ENCODE results near the gene GNAT3. TPM values are rescaled to one million over a fixed set of nuclear protein-coding genes. Genes with fewer than 3 reads are reported as not detected.

Gene GNAT3
- total RNA-seq, 2 experiments from 2014 or later, result not detected

- intact Hi-C loops (cut with DNase I, micrococcal nuclease), result no loop called here
- ChIA-PET CTCF (no interaction called here), POLR2A (no interaction called here)
- ATAC-seq (ENCODE audit: poor library complexity) (no peak), DNase-seq (no peak)
- Mint-ChIP-seq H3K36me3 (ENCODE audit: low read depth) (no peaks in the 10 kb centered on the region), H3K4me1 (ENCODE audit: low read depth) (no peaks in the 10 kb centered on the region), H3K9me3 (no peaks in the 10 kb centered on the region), H3K27ac (no peak overlapping the region), H3K27me3 (no peaks in the 10 kb centered on the region), H3K4me3 (no peak overlapping the region)
- no peak for TF ChIP-seq CTCF (IDR thresholded peaks at IDR 0.05)
- peaks cover 0 to 10% of the 10 kb centered on the region in 2 experiments for H3K9me3 ChIP-seq (ENCODE audit: control insufficient read depth in 1 of 2, insufficient read depth in 1 of 2, low read length in 2 of 2)
- H3K4me1 ChIP-seq (ENCODE audit: insufficient read depth, low read length), result no peaks in the 10 kb centered on the region
- H3K36me3 ChIP-seq (ENCODE audit: insufficient read depth, low read length), result no peaks in the 10 kb centered on the region
- no peak overlapping the region for H3K27ac ChIP-seq (ENCODE audit: low read depth in 1 of 2, low read length in 2 of 2)
- no peaks in the 10 kb centered on the region for H3K27me3 ChIP-seq (ENCODE audit: control insufficient read depth in 1 of 2, insufficient read depth in 2 of 2, low read length in 2 of 2)
- H3K4me3 ChIP-seq (ENCODE audit: low read length), result no peak overlapping the region
Measured at GRCh38 chr7:80524693-80525092, 12.8 kb upstream of the GNAT3 start.

DNA sequence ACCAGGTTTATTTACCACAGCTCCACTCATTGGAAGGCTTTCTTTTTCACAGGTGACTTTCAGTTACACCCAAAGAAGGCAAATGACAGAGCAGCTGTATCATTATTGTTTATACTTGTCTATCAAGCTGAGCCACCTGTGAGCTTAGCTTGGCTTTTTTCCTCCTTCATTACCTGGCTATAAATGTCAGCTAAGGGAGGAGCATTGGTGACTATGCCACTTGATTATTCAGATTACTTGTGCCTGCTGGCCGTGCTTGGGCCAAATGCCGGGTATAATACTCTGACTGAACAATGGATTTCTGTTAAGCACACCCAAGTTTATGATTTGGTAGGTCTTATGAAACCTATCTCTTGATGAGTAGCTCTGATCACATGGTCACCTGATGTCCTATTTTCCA is 9.9 kb upstream of the GNAT3 start:
- Mint-ChIP-seq H3K9me3 (no peaks in the 10 kb centered on the region), H3K36me3 (ENCODE audit: low read depth) (no peaks in the 10 kb centered on the region), H3K4me1 (ENCODE audit: low read depth) (no peaks in the 10 kb centered on the region), H3K4me3 (no peak overlapping the region), H3K27ac (no peak overlapping the region), H3K27me3 (no peaks in the 10 kb centered on the region)
- ATAC-seq (ENCODE audit: poor library complexity) (no peak), DNase-seq (no peak)
- ChIA-PET CTCF (no interaction called here), POLR2A (no interaction called here)
- H3K36me3 ChIP-seq (ENCODE audit: insufficient read depth, low read length), result no peaks in the 10 kb centered on the region
- no peaks in the 10 kb centered on the region for H3K4me1 ChIP-seq (ENCODE audit: insufficient read depth, low read length)
- H3K27me3 ChIP-seq (ENCODE audit: control insufficient read depth in 1 of 2, insufficient read depth in 2 of 2, low read length in 2 of 2), result no peaks in the 10 kb centered on the region
- peaks cover 0 to 4% of the 10 kb centered on the region in 2 experiments for H3K9me3 ChIP-seq (ENCODE audit: control insufficient read depth in 1 of 2, insufficient read depth in 1 of 2, low read length in 2 of 2)
- no peak for TF ChIP-seq CTCF (IDR thresholded peaks at IDR 0.05)
- H3K27ac ChIP-seq (ENCODE audit: low read depth in 1 of 2, low read length in 2 of 2), result no peak overlapping the region
- no peak overlapping the region for H3K4me3 ChIP-seq (ENCODE audit: low read length)
- intact Hi-C loops (cut with DNase I, micrococcal nuclease), result no loop called here

GRCh38 chr7:80520199-80520598 is 8.3 kb upstream of the GNAT3 start:
- TF ChIP-seq CTCF (IDR thresholded peaks at IDR 0.05), result no peak
- Mint-ChIP-seq H3K27me3 (no peaks in the 10 kb centered on the region), H3K36me3 (ENCODE audit: low read depth) (no peaks in the 10 kb centered on the region), H3K4me3 (no peak overlapping the region), H3K4me1 (ENCODE audit: low read depth) (no peaks in the 10 kb centered on the region), H3K9me3 (no peaks in the 10 kb centered on the region), H3K27ac (no peak overlapping the region)
- ChIA-PET POLR2A (no interaction called here), CTCF (no interaction called here)
- ATAC-seq (ENCODE audit: poor library complexity), result no peak
- Histone ChIP-seq H3K36me3 (ENCODE audit: insufficient read depth, low read length) (no peaks in the 10 kb centered on the region), H3K9me3 (ENCODE audit: control insufficient read depth in 1 of 2, insufficient read depth in 1 of 2, low read length in 2 of 2) (peaks cover 0 to 4% of the 10 kb centered on the region in 2 experiments), H3K4me3 (ENCODE audit: low read length) (no peak overlapping the region), H3K27ac (ENCODE audit: low read depth in 1 of 2, low read length in 2 of 2) (no peak overlapping the region), H3K27me3 (ENCODE audit: control insufficient read depth in 1 of 2, insufficient read depth in 2 of 2, low read length in 2 of 2) (no peaks in the 10 kb centered on the region), H3K4me1 (ENCODE audit: insufficient read depth, low read length) (no peaks in the 10 kb centered on the region)
- intact Hi-C loops (cut with DNase I, micrococcal nuclease), result no loop called here
- DNase-seq, result no peak
